Vagina (tissue), 2 donors: ENCODE results near the gene DCTN1.

Experiments
- POLR2A ChIP-seq, 2 donors: fragments of 450-650 bp; IDR thresholded peaks; one replicate each; pipeline ENCODE4 v1.6.1; 2017; ENCODE audit warnings: antibody characterized with exemption in 2 of 2, mild to moderate bottlenecking in 2 of 2, moderate library complexity in 2 of 2
- TF ChIP-seq, protein P1 (sequence below), 3 experiments: fragments of 450-650 bp in 2 of 3; fragments of 200-600 bp in 1 of 3; sonication (generic) in 1 of 3; IDR thresholded peaks; one replicate each; pipeline ENCODE4 v1.5.1; 2017 to 2019; ENCODE audit warnings: antibody characterized with exemption in 3 of 3, mild to moderate bottlenecking in 2 of 3, moderate library complexity in 2 of 3

DNA sequence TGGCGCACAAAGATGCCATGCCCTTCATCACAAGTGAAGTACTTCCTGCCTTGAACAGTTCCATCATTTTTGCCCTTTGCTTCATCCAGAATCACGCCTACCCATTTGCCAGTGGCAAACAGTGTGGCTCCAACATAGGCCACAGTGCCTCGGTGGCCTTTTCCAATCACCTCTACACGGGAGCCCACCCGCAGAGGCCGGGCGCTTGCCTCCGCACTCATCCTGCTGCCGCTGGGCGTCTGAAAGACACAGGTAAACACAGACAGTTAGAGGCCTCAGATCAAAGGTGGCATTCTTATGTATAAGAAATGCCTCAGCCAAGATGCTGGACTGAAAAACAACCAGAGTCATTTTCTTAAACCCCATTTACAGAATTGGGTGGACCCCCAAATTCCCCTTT lies 2.1 kb downstream of the DCTN1 start:
- TF ChIP-seq, protein P1, sequence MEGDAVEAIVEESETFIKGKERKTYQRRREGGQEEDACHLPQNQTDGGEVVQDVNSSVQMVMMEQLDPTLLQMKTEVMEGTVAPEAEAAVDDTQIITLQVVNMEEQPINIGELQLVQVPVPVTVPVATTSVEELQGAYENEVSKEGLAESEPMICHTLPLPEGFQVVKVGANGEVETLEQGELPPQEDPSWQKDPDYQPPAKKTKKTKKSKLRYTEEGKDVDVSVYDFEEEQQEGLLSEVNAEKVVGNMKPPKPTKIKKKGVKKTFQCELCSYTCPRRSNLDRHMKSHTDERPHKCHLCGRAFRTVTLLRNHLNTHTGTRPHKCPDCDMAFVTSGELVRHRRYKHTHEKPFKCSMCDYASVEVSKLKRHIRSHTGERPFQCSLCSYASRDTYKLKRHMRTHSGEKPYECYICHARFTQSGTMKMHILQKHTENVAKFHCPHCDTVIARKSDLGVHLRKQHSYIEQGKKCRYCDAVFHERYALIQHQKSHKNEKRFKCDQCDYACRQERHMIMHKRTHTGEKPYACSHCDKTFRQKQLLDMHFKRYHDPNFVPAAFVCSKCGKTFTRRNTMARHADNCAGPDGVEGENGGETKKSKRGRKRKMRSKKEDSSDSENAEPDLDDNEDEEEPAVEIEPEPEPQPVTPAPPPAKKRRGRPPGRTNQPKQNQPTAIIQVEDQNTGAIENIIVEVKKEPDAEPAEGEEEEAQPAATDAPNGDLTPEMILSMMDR (IDR thresholded peaks at IDR 0.05): no peak
- TF ChIP-seq POLR2A (IDR thresholded peaks at IDR 0.05): no peak
